Upper lobe of right lung (tissue), 1 donor: ENCODE measurements around the gene C10orf53. TPM values are rescaled to one million over a fixed set of nuclear protein-coding genes. Genes with fewer than 3 reads are reported as not detected.
A peak's percentile ranks its signal among the peaks of the same experiment; 100 is the strongest.

Experiments
- ATAC-seq: fragments of 200-7000 bp; cut with Tn5 transposase; one replicate; pipeline ENCODE4 v1.9.1; 2020; ENCODE audit warnings: mild to moderate bottlenecking, moderate library complexity
- DNase-seq: peaks from one replicate; pipeline ENCODE4 v3.0.0-alpha.2; 2020
- H3K27ac ChIP-seq: fragments of 200-600 bp; one replicate; pipeline ENCODE4 v1.8.0; 2022
- H3K27me3 ChIP-seq: fragments of 200-600 bp; one replicate; pipeline ENCODE4 v1.8.0; 2022; ENCODE audit warnings: mild to moderate bottlenecking
- H3K36me3 ChIP-seq: fragments of 200-600 bp; one replicate; pipeline ENCODE4 v1.8.0; 2022
- H3K4me1 ChIP-seq: fragments of 200-600 bp; one replicate; pipeline ENCODE4 v1.8.0; 2022
- H3K4me3 ChIP-seq: fragments of 200-600 bp; one replicate; pipeline ENCODE4 v1.8.0; 2022; ENCODE audit warnings: mild to moderate bottlenecking
- H3K9me3 ChIP-seq: fragments of 200-600 bp; one replicate; pipeline ENCODE4 v1.8.0; 2022
- CTCF ChIP-seq: fragments of 200-600 bp; IDR thresholded peaks from one replicate; pipeline ENCODE4 v1.8.0; 2022; ENCODE audit warnings: antibody characterized with exemption
- intact Hi-C: fragments of 100-400 bp; cut with DNase I; formaldehyde crosslinking; loops from one replicate; pipeline ENCODE4 v1.11.0; 2022
- long read RNA-seq: library from polyadenylated mRNA; unstranded; transcript quantifications from one replicate; pipeline ENCODE4 v2.0.0, GENCODE V29; 2021
- total RNA-seq: library from RNA; stranded (reverse); fragmentation: NEBNext Ultra II Directional; extraction: Animal tissue kit (Norgen Biotek cat#: 25700); gene quantifications from one replicate; pipeline ENCODE4 v1.2.1, GENCODE V29; 2021
- donor health status: DM: no; HTN: yes; CAD: no; lungs with severe emphysema.

C10orf53 gene
- not detected for total RNA-seq
- long read RNA-seq, result 0 reads

- no peak within 1 kb of the TSS for H3K27ac ChIP-seq
These were observed at the start of gene C10orf53 for GRCh38 chr10:49679480-49679893. Gene C10orf53 (plus strand): TSS chr10:49679651. CDS start chr10:49679698, 47 bp downstream.

GRCh38 chr10:49631975-49632374 is 47.5 kb upstream of the C10orf53 start:
- H3K4me1 ChIP-seq, result no peaks in the 10 kb centered on the region
- no peaks in the 10 kb centered on the region for H3K36me3 ChIP-seq
- no peak overlapping the region for H3K27ac ChIP-seq
- intact Hi-C loops, result no loop called here
- no peaks in the 10 kb centered on the region for H3K9me3 ChIP-seq
- ATAC-seq, result peak; percentile 8
- H3K27me3 ChIP-seq, result no peaks in the 10 kb centered on the region
- TF ChIP-seq CTCF, result no peak
- peak; percentile 39 for DNase-seq
- H3K4me3 ChIP-seq, result no peak overlapping the region

More at GRCh38 chr10:49679480-49679893, at the start of gene C10orf53:
- Histone ChIP-seq H3K9me3 (no peaks in the 10 kb centered on the region), H3K36me3 (no peaks in the 10 kb centered on the region), H3K4me3 (no peak within 1 kb of the TSS), H3K4me1 (no peaks in the 10 kb centered on the region), H3K27me3 (peaks cover 31% of the 10 kb centered on the region)
- no peak for TF ChIP-seq CTCF
- DNase-seq, result no peak
- peak; percentile 84 for ATAC-seq
- intact Hi-C loops, result no loop called here

- no peaks in the 10 kb centered on the region for H3K36me3 ChIP-seq
- no peak overlapping the region for H3K27ac ChIP-seq
- no peaks in the 10 kb centered on the region for H3K4me1 ChIP-seq
- ATAC-seq (peak; percentile 25), DNase-seq (peak; percentile 43)
- TF ChIP-seq CTCF, result no peak
- no peaks in the 10 kb centered on the region for H3K9me3 ChIP-seq
- no peaks in the 10 kb centered on the region for H3K27me3 ChIP-seq
- intact Hi-C loops, result no loop called here
- no peak overlapping the region for H3K4me3 ChIP-seq
These were observed 46.8 kb upstream of the C10orf53 start for GRCh38 chr10:49632406-49633317.

- H3K36me3 ChIP-seq, result no peaks in the 10 kb centered on the region
- H3K4me1 ChIP-seq, result no peaks in the 10 kb centered on the region
- intact Hi-C loops, result no loop called here
- no peak overlapping the region for H3K27ac ChIP-seq
- DNase-seq (peak; percentile 39), ATAC-seq (no peak)
- H3K4me3 ChIP-seq, result no peak overlapping the region
- no peaks in the 10 kb centered on the region for H3K9me3 ChIP-seq
- TF ChIP-seq CTCF, result no peak
- no peaks in the 10 kb centered on the region for H3K27me3 ChIP-seq
These were observed 46.0 kb upstream of the C10orf53 start for GRCh38 chr10:49633327-49634068.

GRCh38 chr10:49634069-49634660 is 45.3 kb upstream of the C10orf53 start:
- no peaks in the 10 kb centered on the region for H3K4me1 ChIP-seq
- TF ChIP-seq CTCF, result no peak
- H3K36me3 ChIP-seq, result no peaks in the 10 kb centered on the region
- ATAC-seq (no peak), DNase-seq (peak; percentile 38)
- H3K9me3 ChIP-seq, result no peaks in the 10 kb centered on the region
- intact Hi-C loops, result no loop called here
- H3K4me3 ChIP-seq, result no peak overlapping the region
- H3K27me3 ChIP-seq, result no peaks in the 10 kb centered on the region
- no peak overlapping the region for H3K27ac ChIP-seq
